Memory B cell (primary cell): ENCODE results near the gene BPIFA1.

Experiments
- ATAC-seq: fragments of 150-1000 bp; cut with Tn5 transposase; 2 replicates; pipeline ENCODE4 v1.10.0; 2021; ENCODE audit warnings: low read depth, mild to moderate bottlenecking, moderate library complexity
- DNase-seq, 2 donors: peaks; one replicate each; pipeline ENCODE4 v3.0.0; 2022; ENCODE audit warnings: low spot score in 2 of 2
- H3K27ac Mint-ChIP-seq: one replicate; pipeline ENCODE4 v1.8.0; 2022; ENCODE audit warnings: mild to moderate bottlenecking, moderate library complexity, mixed read lengths
- H3K27me3 Mint-ChIP-seq: one replicate; pipeline ENCODE4 v1.8.0; 2022; ENCODE audit warnings: mixed read lengths
- H3K36me3 Mint-ChIP-seq: one replicate; pipeline ENCODE4 v1.8.0; 2022; ENCODE audit warnings: mild to moderate bottlenecking, mixed read lengths
- H3K4me1 Mint-ChIP-seq: one replicate; pipeline ENCODE4 v1.8.0; 2022; ENCODE audit warnings: mixed read lengths
- H3K4me3 Mint-ChIP-seq: one replicate; pipeline ENCODE4 v1.8.0; 2022; ENCODE audit warnings: mild to moderate bottlenecking, moderate library complexity, mixed read lengths
- H3K9me3 Mint-ChIP-seq: one replicate; pipeline ENCODE4 v1.8.0; 2022; ENCODE audit warnings: mixed read lengths

Gene BPIFA1

DNA sequence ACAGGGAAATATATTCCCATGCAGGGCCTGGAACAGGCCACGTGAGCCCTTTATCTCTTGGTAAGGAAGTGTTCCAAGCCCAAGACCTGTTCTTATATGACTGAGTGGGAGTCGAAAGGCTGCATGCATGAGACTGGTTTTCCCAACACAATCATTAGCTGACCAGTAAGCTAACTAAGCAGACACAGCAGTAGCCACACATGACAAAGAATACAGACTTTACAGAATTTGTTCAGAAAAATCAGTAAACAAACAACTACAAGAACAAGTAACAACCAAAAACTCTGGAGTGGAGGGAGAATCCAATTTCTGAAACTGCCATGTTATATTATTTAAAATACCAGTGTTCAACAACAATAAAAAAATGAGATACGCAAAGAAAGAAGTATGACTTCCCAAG, 16.7 kb downstream of the BPIFA1 start:
- H3K4me1 Mint-ChIP-seq, result no peaks in the 10 kb centered on the region
- peaks cover 8% of the 10 kb centered on the region for H3K27me3 Mint-ChIP-seq
- no peak for DNase-seq
- peaks cover 4% of the 10 kb centered on the region for H3K9me3 Mint-ChIP-seq
- ATAC-seq, result no peak
- no peaks in the 10 kb centered on the region for H3K36me3 Mint-ChIP-seq
- no peak overlapping the region for H3K27ac Mint-ChIP-seq
- no peak overlapping the region for H3K4me3 Mint-ChIP-seq

DNA sequence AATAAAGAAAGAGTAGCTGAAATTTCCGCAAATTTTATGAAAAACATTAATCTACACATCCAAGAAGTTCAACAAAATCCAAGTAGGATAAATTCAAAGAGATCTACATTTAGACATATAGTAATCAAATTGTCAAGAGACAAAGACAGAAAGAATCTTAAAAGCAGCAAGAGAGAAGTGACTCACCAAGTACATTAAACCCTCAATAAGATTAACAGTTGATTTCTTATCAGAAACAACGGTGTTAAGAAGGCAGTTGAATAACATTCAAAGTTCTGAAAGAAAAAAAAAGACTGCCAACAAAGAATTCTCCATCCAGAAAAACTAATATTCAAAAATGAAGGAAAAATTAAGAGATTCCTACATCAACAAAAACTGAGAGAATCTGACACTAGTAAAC, 19.2 kb downstream of the BPIFA1 start:
- Mint-ChIP-seq H3K27me3 (peaks cover 10% of the 10 kb centered on the region), H3K4me3 (no peak overlapping the region), H3K9me3 (peaks cover 4% of the 10 kb centered on the region), H3K4me1 (no peaks in the 10 kb centered on the region), H3K36me3 (no peaks in the 10 kb centered on the region), H3K27ac (no peak overlapping the region)
- ATAC-seq (no peak), DNase-seq (no peak)

DNA sequence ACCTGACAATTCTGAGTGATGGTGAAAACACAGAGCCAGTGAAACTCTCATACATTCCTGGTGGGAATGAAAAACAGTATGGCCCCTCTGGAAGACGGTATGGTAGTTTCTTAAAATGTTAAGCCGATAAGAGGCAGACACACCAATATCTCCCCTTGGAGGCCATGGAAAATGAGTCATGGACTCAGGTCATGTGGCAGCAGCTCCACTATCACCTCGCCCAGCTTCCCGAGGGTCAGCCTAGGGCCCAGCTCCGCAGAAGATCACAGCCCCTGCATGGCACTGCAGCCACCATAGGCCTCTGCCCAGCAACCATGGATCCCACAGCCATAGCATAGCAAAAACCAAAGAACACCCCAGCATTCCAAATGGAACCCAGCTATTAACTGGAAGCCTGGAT, 21.4 kb downstream of the BPIFA1 start:
- peaks cover 6% of the 10 kb centered on the region for H3K9me3 Mint-ChIP-seq
- ATAC-seq, result no peak
- no peaks in the 10 kb centered on the region for H3K36me3 Mint-ChIP-seq
- H3K27me3 Mint-ChIP-seq, result peaks cover 10% of the 10 kb centered on the region
- DNase-seq, result no peak
- no peak overlapping the region for H3K27ac Mint-ChIP-seq
- no peak overlapping the region for H3K4me3 Mint-ChIP-seq
- peaks cover 4% of the 10 kb centered on the region for H3K4me1 Mint-ChIP-seq

DNA sequence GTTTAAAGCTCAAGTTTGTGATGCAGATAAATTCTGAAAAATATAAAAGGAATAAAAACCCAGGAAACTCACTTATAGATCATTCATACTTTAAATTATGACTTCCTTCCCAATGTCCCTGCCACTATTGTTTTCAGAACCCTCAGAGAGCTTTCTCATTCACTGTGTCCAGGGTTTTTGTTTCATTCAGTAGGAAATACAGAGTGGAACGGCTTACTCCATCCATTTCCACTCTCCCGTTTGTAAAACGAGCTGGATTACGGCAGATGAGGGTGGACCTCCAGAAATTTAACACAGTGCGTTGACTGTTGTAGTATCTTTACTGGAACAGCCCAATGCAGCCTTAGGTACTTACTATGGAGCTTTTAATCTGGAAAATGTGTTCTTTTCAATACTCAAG, 23.6 kb downstream of the BPIFA1 start:
- peaks cover 9% of the 10 kb centered on the region for H3K27me3 Mint-ChIP-seq

DNA sequence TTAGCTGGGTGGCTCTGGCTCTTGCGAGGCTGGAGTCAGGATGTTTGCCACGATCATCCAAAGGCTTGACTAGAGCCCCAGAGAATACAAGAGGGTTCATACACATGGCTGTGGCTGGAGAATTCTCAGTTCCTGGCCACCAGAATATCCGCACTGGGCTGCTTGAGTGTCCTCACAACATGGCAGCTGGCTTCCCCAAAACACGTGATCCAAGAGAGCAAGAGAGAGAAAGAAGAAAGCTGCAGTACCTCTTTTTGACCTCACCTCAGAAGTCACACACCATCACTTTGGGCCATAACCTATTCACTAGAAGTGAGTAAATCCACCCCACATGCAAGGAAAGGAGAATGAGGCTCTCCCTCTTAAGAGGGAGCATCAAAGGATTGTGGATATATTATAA, 25.7 kb downstream of the BPIFA1 start:
- Mint-ChIP-seq H3K4me1 (peaks cover 4% of the 10 kb centered on the region), H3K36me3 (no peaks in the 10 kb centered on the region), H3K9me3 (peaks cover 4% of the 10 kb centered on the region), H3K4me3 (no peak overlapping the region), H3K27ac (no peak overlapping the region), H3K27me3 (peaks cover 11% of the 10 kb centered on the region)
- DNase-seq (no peak), ATAC-seq (no peak)

More for the DNA sequence above, 23.6 kb downstream of the BPIFA1 start:
- Mint-ChIP-seq H3K4me1 (peaks cover 4% of the 10 kb centered on the region), H3K27ac (no peak overlapping the region), H3K9me3 (peaks cover 4% of the 10 kb centered on the region), H3K36me3 (no peaks in the 10 kb centered on the region), H3K4me3 (no peak overlapping the region)
- DNase-seq (no peak), ATAC-seq (no peak)

DNA sequence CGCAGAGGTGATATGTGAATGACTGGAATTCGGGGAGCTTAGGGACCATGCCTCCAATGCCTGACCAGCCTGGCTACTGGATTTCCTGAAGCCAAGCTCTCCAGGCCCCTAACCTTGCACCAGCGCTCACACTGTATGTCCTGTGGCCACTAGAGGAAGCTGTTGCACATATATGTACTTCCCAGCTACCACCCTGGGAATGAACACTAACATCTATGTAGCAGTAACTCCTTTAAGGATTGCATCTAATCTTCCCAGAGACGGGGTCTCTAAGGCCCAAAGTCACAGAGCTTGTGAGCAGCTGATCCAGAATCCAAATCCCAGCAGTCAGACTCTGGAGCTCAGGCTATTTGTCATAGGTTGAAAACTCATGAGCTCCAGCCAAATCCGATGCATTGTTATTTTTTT, 26.9 kb downstream of the BPIFA1 start:
- no peaks in the 10 kb centered on the region for H3K36me3 Mint-ChIP-seq
- H3K27ac Mint-ChIP-seq, result no peak overlapping the region
- peaks cover 8% of the 10 kb centered on the region for H3K27me3 Mint-ChIP-seq
- ATAC-seq, result no peak
- H3K4me1 Mint-ChIP-seq, result peaks cover 4% of the 10 kb centered on the region
- no peak for DNase-seq
- no peak overlapping the region for H3K4me3 Mint-ChIP-seq
- H3K9me3 Mint-ChIP-seq, result peaks cover 4% of the 10 kb centered on the region

DNA sequence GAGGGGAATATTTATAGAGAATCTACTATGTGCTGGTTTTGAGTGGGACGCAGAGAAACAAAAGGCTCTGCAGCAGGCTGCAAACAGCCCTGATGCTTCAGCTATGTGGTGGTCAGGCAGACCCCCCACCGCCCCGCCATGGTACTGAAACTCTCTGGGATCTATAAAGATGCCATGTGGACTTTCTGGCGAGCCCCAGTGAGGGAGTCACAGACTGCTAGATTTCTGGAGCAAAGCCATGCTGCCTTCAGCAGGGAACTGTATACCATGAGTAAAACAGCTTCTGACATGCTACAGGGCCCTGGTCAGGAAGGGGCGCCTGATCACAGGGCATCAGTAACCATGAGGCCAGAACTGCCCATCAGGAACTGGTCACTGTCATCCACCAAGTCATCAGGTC, 28.0 kb downstream of the BPIFA1 start:
- H3K36me3 Mint-ChIP-seq, result no peaks in the 10 kb centered on the region
- DNase-seq (no peak), ATAC-seq (no peak)
- H3K4me3 Mint-ChIP-seq, result no peak overlapping the region
- peaks cover 8% of the 10 kb centered on the region for H3K27me3 Mint-ChIP-seq
- no peak overlapping the region for H3K27ac Mint-ChIP-seq
- peaks cover 7% of the 10 kb centered on the region for H3K4me1 Mint-ChIP-seq
- peaks cover 4% of the 10 kb centered on the region for H3K9me3 Mint-ChIP-seq

DNA sequence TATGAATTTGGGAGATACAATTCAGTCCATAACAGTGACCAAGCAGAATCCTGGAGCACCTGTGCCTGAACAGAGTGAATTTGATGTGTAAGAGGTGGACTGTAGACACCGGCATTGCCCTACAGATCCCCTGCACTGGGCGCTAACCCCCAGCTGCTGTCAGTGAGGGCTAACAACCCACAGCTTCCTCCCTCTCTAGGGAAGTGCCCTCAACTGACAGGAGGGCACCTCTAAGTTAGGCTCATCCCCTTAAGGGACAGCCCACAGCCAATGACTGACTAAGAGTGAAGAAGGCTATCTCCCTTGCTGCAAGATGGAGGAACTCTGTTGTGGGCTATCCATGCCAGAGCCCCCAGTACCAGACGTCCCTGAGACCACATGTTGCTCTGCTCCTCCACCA, 31.9 kb downstream of the BPIFA1 start:
- no peak overlapping the region for H3K4me3 Mint-ChIP-seq
- H3K4me1 Mint-ChIP-seq, result peaks cover 3% of the 10 kb centered on the region
- H3K27me3 Mint-ChIP-seq, result peaks cover 6% of the 10 kb centered on the region
- no peak for ATAC-seq
- DNase-seq, result no peak
- peaks cover 2% of the 10 kb centered on the region for H3K9me3 Mint-ChIP-seq
- no peak overlapping the region for H3K27ac Mint-ChIP-seq
- H3K36me3 Mint-ChIP-seq, result no peaks in the 10 kb centered on the region

DNA sequence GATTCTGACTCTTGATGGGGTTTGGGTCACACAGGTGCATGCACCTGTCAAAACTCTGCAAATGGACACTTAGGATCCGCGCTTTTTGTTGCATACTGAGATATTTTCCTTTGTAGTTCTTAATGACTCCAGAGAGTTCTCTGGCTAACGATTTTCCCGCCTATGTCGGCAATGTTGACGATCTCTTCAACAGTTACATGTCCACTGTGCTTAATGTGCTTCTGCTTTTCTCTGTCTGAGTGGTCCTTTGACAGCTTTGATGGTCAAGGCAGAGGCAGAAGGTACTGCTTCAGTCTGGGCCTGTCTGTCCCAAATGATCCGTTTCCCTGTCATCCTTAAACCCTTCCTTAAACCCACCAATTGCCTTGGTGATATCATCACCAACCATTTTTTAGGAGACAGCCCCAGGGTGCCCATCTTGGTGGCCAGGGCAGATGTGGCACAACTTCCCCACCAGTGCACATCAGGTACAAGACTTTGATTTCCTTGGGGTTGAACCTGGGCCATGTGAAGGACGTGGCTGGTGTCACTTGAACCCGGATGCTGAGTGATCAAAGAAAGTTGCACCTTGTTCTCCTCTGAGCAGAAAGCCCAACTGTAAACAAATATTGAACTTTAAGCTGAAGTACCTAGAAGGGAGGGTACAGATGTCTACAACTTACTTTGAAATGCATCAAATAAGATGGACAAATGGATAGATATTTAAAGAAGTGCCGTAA, 36.5 kb downstream of the BPIFA1 start:
- no peak overlapping the region for H3K4me3 Mint-ChIP-seq
- no peak overlapping the region for H3K27ac Mint-ChIP-seq
- no peak for ATAC-seq
- no peak for DNase-seq
- H3K9me3 Mint-ChIP-seq, result no peaks in the 10 kb centered on the region
- H3K27me3 Mint-ChIP-seq, result peaks cover 3% of the 10 kb centered on the region
- H3K36me3 Mint-ChIP-seq, result no peaks in the 10 kb centered on the region
- H3K4me1 Mint-ChIP-seq, result peaks cover 3% of the 10 kb centered on the region

DNA sequence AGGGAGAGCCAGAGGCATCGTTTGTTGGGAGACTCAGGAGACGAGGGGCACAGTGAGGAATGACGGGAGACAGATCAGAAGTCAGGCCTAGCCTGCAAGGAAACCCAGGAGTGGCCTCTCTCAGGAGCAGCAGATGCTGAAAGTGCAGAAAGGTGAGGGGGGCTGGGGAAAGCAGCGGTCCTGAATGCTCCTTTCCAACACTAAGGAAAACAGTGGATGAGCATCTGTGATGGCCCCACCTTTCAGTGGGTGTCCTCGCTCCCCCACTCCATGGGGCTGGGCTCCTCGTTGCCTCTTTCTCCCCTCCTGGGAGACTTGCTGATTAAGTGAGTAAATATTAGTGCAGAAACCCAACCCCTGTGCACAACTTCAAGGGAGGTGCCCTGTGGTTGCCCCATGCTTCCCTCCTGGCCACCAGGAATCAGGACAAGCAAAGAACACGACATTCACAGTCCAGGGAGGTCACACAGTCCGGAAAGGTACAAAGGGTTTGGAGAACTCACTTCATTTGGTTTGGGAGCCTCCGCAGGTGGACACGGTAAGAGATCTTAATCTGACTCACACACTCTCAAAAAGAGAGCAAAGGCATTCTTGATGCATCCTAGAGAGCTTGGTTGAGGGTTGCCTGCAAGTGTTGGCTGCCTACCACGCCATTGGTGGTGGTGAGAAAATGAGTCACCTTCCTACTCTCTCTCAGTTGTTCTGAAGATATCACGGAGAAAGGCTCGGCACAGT, 37.5 kb downstream of the BPIFA1 start:
- no peak overlapping the region for H3K27ac Mint-ChIP-seq
- no peak overlapping the region for H3K4me3 Mint-ChIP-seq
- no peak for ATAC-seq
- H3K4me1 Mint-ChIP-seq, result no peaks in the 10 kb centered on the region
- no peaks in the 10 kb centered on the region for H3K36me3 Mint-ChIP-seq
- no peak for DNase-seq
- no peaks in the 10 kb centered on the region for H3K9me3 Mint-ChIP-seq
- peaks cover 8% of the 10 kb centered on the region for H3K27me3 Mint-ChIP-seq

DNA sequence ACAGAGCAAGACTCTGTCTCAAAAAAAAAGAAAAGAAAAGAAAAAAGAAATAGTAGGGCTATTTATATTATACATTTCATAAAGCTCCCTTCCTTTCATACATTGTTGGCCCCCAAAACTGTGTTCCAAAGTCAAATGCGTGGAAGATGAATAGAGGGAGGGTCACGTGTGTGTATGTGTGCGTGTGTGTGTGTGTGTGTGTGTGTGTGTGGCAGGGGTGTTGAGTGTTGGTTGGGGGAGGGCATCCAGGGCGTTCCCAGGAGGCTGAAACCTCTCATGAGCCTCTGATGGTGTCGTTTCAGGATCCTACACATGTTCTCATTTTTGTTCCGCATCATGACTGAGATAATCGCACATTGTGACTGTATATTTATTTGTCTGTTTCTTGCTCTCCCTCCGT, 39.4 kb downstream of the BPIFA1 start:
- no peaks in the 10 kb centered on the region for H3K4me1 Mint-ChIP-seq
- DNase-seq (no peak), ATAC-seq (no peak)
- no peak overlapping the region for H3K27ac Mint-ChIP-seq
- no peak overlapping the region for H3K4me3 Mint-ChIP-seq
- no peaks in the 10 kb centered on the region for H3K9me3 Mint-ChIP-seq
- peaks cover 10% of the 10 kb centered on the region for H3K27me3 Mint-ChIP-seq
- H3K36me3 Mint-ChIP-seq, result no peaks in the 10 kb centered on the region

DNA sequence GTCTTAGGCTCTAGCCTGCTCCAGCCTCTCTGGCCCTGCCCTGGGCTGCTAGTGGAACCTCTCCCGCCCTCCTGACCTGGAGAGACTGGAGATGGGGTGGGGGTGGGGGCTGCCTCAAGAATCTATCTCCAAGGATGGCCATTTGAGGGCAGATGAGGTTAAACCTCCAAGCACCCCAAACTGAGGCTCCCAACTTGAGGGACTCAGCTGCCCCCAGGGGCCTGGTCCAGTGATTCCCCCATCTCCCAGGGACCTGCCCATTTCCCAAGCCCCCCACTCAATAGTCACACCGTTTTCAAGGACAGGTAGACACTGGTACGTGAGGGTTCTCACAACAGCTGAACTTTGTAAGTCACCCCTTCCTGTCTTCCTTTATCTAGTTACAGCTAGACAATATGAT, 40.1 kb downstream of the BPIFA1 start:
- no peak overlapping the region for H3K27ac Mint-ChIP-seq
- H3K36me3 Mint-ChIP-seq, result no peaks in the 10 kb centered on the region
- DNase-seq (no peak), ATAC-seq (no peak)
- H3K4me3 Mint-ChIP-seq, result no peak overlapping the region
- H3K27me3 Mint-ChIP-seq, result peaks cover 12% of the 10 kb centered on the region
- H3K9me3 Mint-ChIP-seq, result no peaks in the 10 kb centered on the region
- H3K4me1 Mint-ChIP-seq, result no peaks in the 10 kb centered on the region

DNA sequence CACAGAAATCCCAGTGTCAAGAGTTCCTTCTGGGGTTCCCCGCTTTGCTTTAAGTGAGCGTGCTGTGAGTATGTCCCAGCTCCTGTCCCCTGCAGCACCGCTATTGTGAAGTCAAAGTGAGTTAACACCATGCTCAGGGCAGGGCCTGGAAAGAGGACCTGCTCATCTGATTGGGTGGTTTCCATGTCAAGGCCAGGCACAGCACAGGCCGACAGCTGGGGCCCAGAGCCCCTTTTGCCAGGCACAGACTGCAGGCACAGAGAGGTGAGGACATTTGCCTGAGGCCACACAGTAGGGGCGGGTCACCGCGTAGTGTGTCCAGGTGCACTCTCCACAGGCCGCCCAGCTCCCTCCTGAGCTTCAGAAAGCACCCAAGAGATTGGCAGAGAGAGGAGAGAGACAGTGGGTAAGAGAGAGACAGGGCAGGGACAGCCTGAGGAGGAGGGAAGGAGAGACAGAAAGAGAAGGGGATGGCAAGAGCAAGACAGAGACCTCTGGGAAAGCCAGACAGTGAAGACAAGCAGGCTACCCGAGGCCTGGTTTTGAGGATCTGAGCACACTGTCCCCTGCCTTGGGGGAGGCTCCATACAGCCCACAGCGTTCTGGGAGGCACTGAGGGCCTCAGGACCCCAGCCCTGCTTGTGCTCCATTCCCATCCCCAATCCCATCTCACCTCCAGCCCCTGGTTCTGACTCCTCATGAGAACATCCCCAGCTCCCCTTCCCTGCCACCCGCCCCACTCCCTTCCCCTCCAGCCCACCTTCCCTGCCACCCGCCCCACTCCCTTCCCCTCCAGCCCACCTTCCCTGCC, 40.7 kb downstream of the BPIFA1 start:
- Mint-ChIP-seq H3K27ac (no peak overlapping the region), H3K4me1 (no peaks in the 10 kb centered on the region), H3K27me3 (peaks cover 12% of the 10 kb centered on the region), H3K9me3 (no peaks in the 10 kb centered on the region), H3K4me3 (no peak overlapping the region), H3K36me3 (no peaks in the 10 kb centered on the region)
- DNase-seq, result no peak
- ATAC-seq, result no peak
